Fibroblast of mammary gland (primary cell): ENCODE data around the gene HOMEZ.

Source experiments
- DNase-seq: peaks from one replicate; pipeline ENCODE4 v3.0.0-alpha.2; 2010; ENCODE audit warnings: low read depth
- H3K4me3 ChIP-seq: 2 replicates; pipeline ENCODE4 v1.5.1; 2011; ENCODE audit warnings: low read depth, mild to moderate bottlenecking, low read length, moderate library complexity; ENCODE audit not compliant: control insufficient read depth
- CTCF ChIP-seq: conservative IDR thresholded peaks from 2 replicates; pipeline ENCODE4 v1.5.1; 2011; ENCODE audit warnings: low read depth, low read length, inconsistent platforms; ENCODE audit not compliant: control insufficient read depth, insufficient read depth

The HOMEZ gene

GRCh38 chr14:23319746-23320583 is 34.0 kb upstream of the HOMEZ start:
- DNase-seq: no peak
- no peak for TF ChIP-seq CTCF
- H3K4me3 ChIP-seq: no peak overlapping the region

GRCh38 chr14:23316300-23316699 is 30.4 kb upstream of the HOMEZ start:
- TF ChIP-seq CTCF: no peak
- no peak for DNase-seq
- no peak overlapping the region for H3K4me3 ChIP-seq

GRCh38 chr14:23310546-23310945 is 24.6 kb upstream of the HOMEZ start:
- no peak for TF ChIP-seq CTCF
- no peak overlapping the region for H3K4me3 ChIP-seq
- no peak for DNase-seq

DNA sequence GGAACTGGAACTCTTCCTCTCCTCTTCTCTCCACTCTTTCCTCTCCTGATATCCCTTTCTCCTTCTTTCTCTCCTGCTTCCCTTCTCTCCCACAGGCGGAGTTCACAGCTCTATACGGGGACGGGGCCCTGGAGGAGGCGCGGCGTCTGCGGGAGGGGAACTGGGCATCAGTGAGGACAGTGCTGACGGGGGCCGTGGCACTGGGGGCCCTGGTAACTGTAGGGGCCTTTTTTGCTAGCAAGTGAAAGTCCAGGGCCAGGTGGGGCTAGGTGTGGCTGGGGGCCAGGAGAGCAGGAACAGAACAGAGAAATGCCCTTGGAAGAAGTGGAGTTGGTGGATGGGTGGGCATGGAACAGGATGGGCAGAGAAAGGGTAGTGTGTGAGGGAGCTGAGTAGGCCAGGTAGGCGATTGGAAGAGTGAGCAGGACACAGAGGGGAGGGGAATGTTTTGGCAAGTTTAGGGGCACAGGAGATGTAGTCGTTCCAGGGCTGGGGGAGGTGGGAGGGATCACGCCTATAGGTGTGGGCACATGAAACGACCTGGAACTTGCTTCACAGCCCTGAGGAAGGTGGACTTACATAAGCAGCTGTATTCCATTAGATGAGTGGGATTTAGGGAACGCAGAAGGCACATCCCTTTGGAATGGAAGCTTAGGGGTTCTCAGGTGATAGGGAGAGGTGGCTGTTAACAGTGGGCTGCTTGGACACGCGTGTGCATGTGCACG is 23.0 kb upstream of the HOMEZ start:
- DNase-seq: no peak

DNA sequence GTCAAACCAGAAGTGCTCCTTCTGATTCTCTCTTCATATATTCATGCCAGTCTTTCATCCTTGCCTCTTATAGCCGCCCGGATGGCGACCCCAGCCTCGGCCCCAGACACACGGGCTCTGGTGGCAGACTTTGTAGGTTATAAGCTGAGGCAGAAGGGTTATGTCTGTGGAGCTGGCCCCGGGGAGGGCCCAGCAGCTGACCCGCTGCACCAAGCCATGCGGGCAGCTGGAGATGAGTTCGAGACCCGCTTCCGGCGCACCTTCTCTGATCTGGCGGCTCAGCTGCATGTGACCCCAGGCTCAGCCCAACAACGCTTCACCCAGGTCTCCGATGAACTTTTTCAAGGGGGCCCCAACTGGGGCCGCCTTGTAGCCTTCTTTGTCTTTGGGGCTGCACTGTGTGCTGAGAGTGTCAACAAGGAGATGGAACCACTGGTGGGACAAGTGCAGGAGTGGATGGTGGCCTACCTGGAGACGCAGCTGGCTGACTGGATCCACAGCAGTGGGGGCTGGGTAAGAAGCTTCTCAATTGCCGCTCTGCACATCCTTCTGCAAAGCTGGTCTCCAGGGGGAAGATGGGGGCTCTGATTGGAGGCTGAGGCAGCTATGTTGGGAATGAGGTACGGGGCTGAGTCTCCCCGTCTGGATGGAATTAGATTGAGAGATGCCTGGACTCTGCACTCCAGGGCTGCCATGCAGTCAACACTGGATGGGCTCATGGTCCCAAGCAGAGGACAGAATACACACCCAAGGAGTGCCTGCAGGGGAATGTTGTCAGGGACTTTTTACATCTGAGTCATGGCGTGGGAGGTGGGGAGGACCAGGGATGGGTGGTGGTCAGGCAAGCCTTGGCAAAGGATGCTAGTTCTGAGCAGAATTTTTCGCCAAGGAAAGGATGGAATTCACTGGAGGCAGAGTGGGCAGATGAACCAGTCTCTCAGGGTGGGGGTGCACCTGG is 22.0 kb upstream of the HOMEZ start:
- H3K4me3 ChIP-seq: peak overlapping the region; percentile 95
- TF ChIP-seq CTCF: no peak
- peak; percentile 70 for DNase-seq

More for the DNA sequence above, 23.0 kb upstream of the HOMEZ start:
- peak overlapping the region; percentile 95 for H3K4me3 ChIP-seq
- TF ChIP-seq CTCF: no peak

DNA sequence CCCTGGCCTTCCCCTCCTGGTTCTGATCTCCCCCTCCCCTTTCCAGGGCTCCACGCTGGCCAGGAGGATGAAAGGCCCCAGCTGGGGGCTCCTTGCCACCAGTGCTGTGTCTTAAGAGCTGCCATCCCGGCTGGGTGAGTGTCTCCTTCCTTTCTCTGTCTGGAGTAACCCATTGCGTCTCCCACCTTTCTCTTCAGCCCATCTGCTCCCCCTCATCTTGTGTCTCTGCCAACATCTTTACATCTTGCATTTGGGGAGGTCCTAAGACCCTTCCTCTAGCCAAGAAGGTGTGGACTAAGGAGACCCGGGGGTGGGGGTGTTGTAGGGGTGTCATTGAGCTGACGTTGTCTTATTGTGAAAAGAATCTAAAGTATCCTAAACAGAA is 21.2 kb upstream of the HOMEZ start:
- TF ChIP-seq CTCF: no peak
- DNase-seq: no peak
- peak overlapping the region; percentile 95 for H3K4me3 ChIP-seq
